ENCODE measurements around the gene JPH4. TPM values are rescaled to one million over a fixed set of nuclear protein-coding genes. Genes with fewer than 3 reads are reported as not detected.

JPH4 gene
- polyA plus RNA-seq, 3 donors: 2.2 to 4.1 (median 3.7) TPM

GRCh38 chr14:23572836-23573235, 5.8 kb downstream of the JPH4 start:
- Mint-ChIP-seq H3K36me3 (peaks cover 3 to 7% of the 10 kb centered on the region in 2 donors), H3K27ac (peak overlapping the region; percentile 85 to 98 (median 94)), H3K9me3 (peaks cover 0 to 16% (median 10%) of the 10 kb centered on the region in 7 donors), H3K4me1 (peaks cover 53% of the 10 kb centered on the region), H3K27me3 (ENCODE audit: low read depth in 3 of 3) (peaks cover 23 to 31% (median 30%) of the 10 kb centered on the region in 3 donors), H3K4me3 (peak overlapping the region; percentile 68 to 90)
- Histone ChIP-seq H3K27me3 (ENCODE audit: control insufficient read depth in 2 of 2, insufficient read depth in 2 of 2, low read length in 2 of 2) (peaks cover 15 to 27% of the 10 kb centered on the region in 2 donors), H3K4me1 (ENCODE audit: control insufficient read depth in 1 of 2, insufficient read depth in 2 of 2, low read length in 2 of 2) (peaks cover 57 to 76% of the 10 kb centered on the region in 2 donors), H2AFZ (ENCODE audit: insufficient read depth, low read depth, low read length, poor library complexity, severe bottlenecking) (peak overlapping the region; percentile 47), H4K20me1 (ENCODE audit: insufficient read depth, low read length) (no peaks in the 10 kb centered on the region), H3K9me3 (replicated peaks in 1 of 2; ENCODE audit: control insufficient read depth in 1 of 2, insufficient read depth in 1 of 2, low read length in 2 of 2) (peaks cover 0 to 3% of the 10 kb centered on the region in 2 donors), H3K36me3 (replicated peaks in 1 of 2; ENCODE audit: control insufficient read depth in 1 of 2, insufficient read depth in 2 of 2, low read length in 2 of 2) (no peaks in the 10 kb centered on the region), H3K79me2 (ENCODE audit: insufficient read depth, low read length) (peaks cover under 1% of the 10 kb centered on the region), H3K4me2 (replicated peaks; ENCODE audit: extremely low read depth, low read length, poor library complexity, severe bottlenecking) (peak overlapping the region; percentile 73), H3K4me3 (replicated peaks in 1 of 3; ENCODE audit: low read depth in 2 of 3, low read length in 3 of 3) (peak overlapping the region in 1 of 3 experiments; percentile 58), H3K27ac (ENCODE audit: low read depth in 1 of 2, low read length in 2 of 2) (peak overlapping the region; percentile 66 to 81), H3K9ac (ENCODE audit: insufficient read depth, low read length, poor library complexity, severe bottlenecking) (peak overlapping the region; percentile 15)
- WGBS (ENCODE audit: insufficient coverage): no CpG with 5 or more reads among the region's 4 CpGs
- DNase-seq: peak; percentile 75 to 84 (median 75)
- intact Hi-C loops (cut with micrococcal nuclease): no loop called here
- TF ChIP-seq CTCF (IDR thresholded peaks at IDR 0.05): no peak

GRCh38 chr14:23572524-23572828, 6.1 kb downstream of the JPH4 start:
- Mint-ChIP-seq H3K4me3 (peak overlapping the region; percentile 68 to 90), H3K27me3 (ENCODE audit: low read depth in 3 of 3) (peaks cover 19 to 27% (median 26%) of the 10 kb centered on the region in 3 donors), H3K4me1 (peaks cover 57% of the 10 kb centered on the region), H3K27ac (peak overlapping the region; percentile 85 to 98 (median 94)), H3K9me3 (peaks cover 0 to 16% (median 10%) of the 10 kb centered on the region in 7 donors), H3K36me3 (peaks cover 3 to 7% of the 10 kb centered on the region in 2 donors)
- peak overlapping the region; percentile 15 for H3K9ac ChIP-seq (ENCODE audit: insufficient read depth, low read length, poor library complexity, severe bottlenecking)
- no peaks in the 10 kb centered on the region for H3K36me3 ChIP-seq (replicated peaks in 1 of 2; ENCODE audit: control insufficient read depth in 1 of 2, insufficient read depth in 2 of 2, low read length in 2 of 2)
- peak overlapping the region; percentile 47 for H2AFZ ChIP-seq (ENCODE audit: insufficient read depth, low read depth, low read length, poor library complexity, severe bottlenecking)
- TF ChIP-seq CTCF (IDR thresholded peaks at IDR 0.05): no peak
- H3K4me3 ChIP-seq (replicated peaks in 1 of 3; ENCODE audit: low read depth in 2 of 3, low read length in 3 of 3): peak overlapping the region in 1 of 3 experiments; percentile 58
- H3K79me2 ChIP-seq (ENCODE audit: insufficient read depth, low read length): peaks cover 4% of the 10 kb centered on the region
- peaks cover 60 to 79% of the 10 kb centered on the region in 2 donors for H3K4me1 ChIP-seq (ENCODE audit: control insufficient read depth in 1 of 2, insufficient read depth in 2 of 2, low read length in 2 of 2)
- DNase-seq: peak; percentile 21 to 51 (median 31)
- H3K27ac ChIP-seq (ENCODE audit: low read depth in 1 of 2, low read length in 2 of 2): peak overlapping the region; percentile 66 to 81
- H3K9me3 ChIP-seq (replicated peaks in 1 of 2; ENCODE audit: control insufficient read depth in 1 of 2, insufficient read depth in 1 of 2, low read length in 2 of 2): no peaks in the 10 kb centered on the region
- 8% methylated on average over 4 of the region's 4 CpGs for WGBS (ENCODE audit: insufficient coverage)
- H3K27me3 ChIP-seq (ENCODE audit: control insufficient read depth in 2 of 2, insufficient read depth in 2 of 2, low read length in 2 of 2): peaks cover 12 to 23% of the 10 kb centered on the region in 2 donors
- intact Hi-C loops (cut with micrococcal nuclease): no loop called here
- peak overlapping the region; percentile 73 for H3K4me2 ChIP-seq (replicated peaks; ENCODE audit: extremely low read depth, low read length, poor library complexity, severe bottlenecking)
- no peaks in the 10 kb centered on the region for H4K20me1 ChIP-seq (ENCODE audit: insufficient read depth, low read length)

All from CD14-positive monocyte (primary cell).